OCI-LY7 (cell line): ENCODE measurements around the gene PAWR.

Experiments used
- CTCF ChIP-seq: fragments of 200-600 bp; sonication (generic); conservative IDR thresholded peaks from 2 replicates; pipeline ENCODE4 v1.5.1; 2014; ENCODE audit warnings: mild to moderate bottlenecking, antibody characterized with exemption, low read length, moderate library complexity, mixed read lengths
- EZH2phosphoT487 ChIP-seq: fragments of 200-600 bp; sonication (generic); IDR thresholded peaks from 2 replicates; pipeline ENCODE4 v1.6.1; 2018; ENCODE audit warnings: low read depth, borderline replicate concordance, mild to moderate bottlenecking, mixed run types, antibody characterized with exemption, low read length, moderate library complexity, mixed read lengths

GRCh38 chr12:79682593-79682992 lies 8.2 kb downstream of the PAWR start:
- TF ChIP-seq CTCF (no peak), EZH2phosphoT487 (no peak)
